Activated B cell treated with CpG ODN at 0.5 μM for 24 hours (primary cell): ENCODE data around the gene HERC5. TPM values are rescaled to one million over a fixed set of nuclear protein-coding genes. Genes with fewer than 3 reads are reported as not detected.

Source experiments
- ATAC-seq: fragments of 200-7000 bp; cut with Tn5 transposase; one replicate; pipeline ENCODE4 v1.10.0; 2021; ENCODE audit warnings: low read depth, mild to moderate bottlenecking, moderate library complexity
- CTCF ChIA-PET: fragments of 350-600 bp; sonication (Branson Sonifier 250); formaldehyde crosslinking; loops from one replicate; lab custom pipeline; 2021; ENCODE audit warnings: antibody characterized with exemption; lab: Charles Lee
- POLR2A ChIA-PET: fragments of 350-600 bp; sonication (Branson Sonifier 250); formaldehyde crosslinking; loops from one replicate; lab custom pipeline; 2021; ENCODE audit warnings: antibody characterized with exemption; lab: Charles Lee
- DNase-seq: peaks from one replicate; pipeline ENCODE4 v3.0.0; 2022
- H3K27ac Mint-ChIP-seq: one replicate; pipeline ENCODE4 v1.8.0; 2020; ENCODE audit warnings: mixed read lengths
- H3K27me3 Mint-ChIP-seq: one replicate; pipeline ENCODE4 v1.8.0; 2021; ENCODE audit warnings: mixed read lengths
- H3K36me3 Mint-ChIP-seq: one replicate; pipeline ENCODE4 v1.8.0; 2021; ENCODE audit warnings: low read depth, mixed read lengths
- H3K4me1 Mint-ChIP-seq: one replicate; pipeline ENCODE4 v1.8.0; 2021; ENCODE audit warnings: mixed read lengths
- H3K4me3 Mint-ChIP-seq: one replicate; pipeline ENCODE4 v1.8.0; 2020; ENCODE audit warnings: mild to moderate bottlenecking, mixed read lengths
- H3K9me3 Mint-ChIP-seq: one replicate; pipeline ENCODE4 v1.8.0; 2020; ENCODE audit warnings: mixed read lengths
- CTCF ChIP-seq: fragments of 200-600 bp; IDR thresholded peaks from one replicate; pipeline ENCODE4 v1.8.0; 2022; ENCODE audit warnings: antibody characterized with exemption, mild to moderate bottlenecking
- intact Hi-C: fragments of 100-400 bp; cut with micrococcal nuclease; formaldehyde crosslinking; loops from one replicate; pipeline ENCODE4 v1.15.1; 2024
- total RNA-seq: library from RNA; stranded (reverse); gene quantifications from 2 replicates; pipeline ENCODE4 v1.2.3, GENCODE V29; 2022

Gene HERC5
- total RNA-seq, 1 donor from 2014 or later, result 4.8 TPM

- intact Hi-C loops, result no loop called here
- no peaks in the 10 kb centered on the region for H3K9me3 Mint-ChIP-seq
- CTCF ChIA-PET, result interaction anchor here (1.3 to 2.7 kb wide), 3 partner anchors 132 to 170 kb away, joined by 3 to 9 read pairs (median 3); partner anchors contain the start of gene NAP1L5
- POLR2A ChIA-PET, result no interaction called here
- H3K27me3 Mint-ChIP-seq, result no peaks in the 10 kb centered on the region
- no peak for TF ChIP-seq CTCF
- peaks cover 1% of the 10 kb centered on the region for H3K36me3 Mint-ChIP-seq
- DNase-seq (no peak), ATAC-seq (no peak)
- H3K4me1 Mint-ChIP-seq, result peaks cover 8% of the 10 kb centered on the region
- H3K27ac Mint-ChIP-seq, result no peak overlapping the region
- H3K4me3 Mint-ChIP-seq, result no peak overlapping the region
Measured at GRCh38 chr4:88527787-88528186, 70.9 kb downstream of the HERC5 start.

DNA sequence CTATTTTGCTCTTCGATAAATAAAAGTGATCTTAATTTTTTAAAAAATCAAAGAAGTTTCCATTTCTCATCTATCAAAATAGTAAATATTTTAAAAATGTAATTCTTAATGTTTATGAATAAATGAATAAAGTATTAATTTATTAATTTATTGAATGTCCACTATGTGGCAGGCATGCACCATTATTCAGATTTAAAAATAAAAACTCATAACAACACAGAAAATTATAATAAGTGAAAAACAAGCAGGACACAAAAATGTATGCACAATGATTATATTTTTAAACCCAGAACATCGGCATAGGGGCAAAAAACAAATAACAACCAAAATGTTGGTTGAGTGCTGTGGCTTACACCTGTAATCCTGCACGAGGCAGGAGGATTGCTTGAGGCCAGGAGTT, 71.9 kb downstream of the HERC5 start:
- CTCF ChIA-PET, result interaction anchor here (1.5 to 2.7 kb wide), 2 partner anchors 131 to 144 kb away, joined by 3 to 9 read pairs; no protein-coding TSS in a partner anchor
- TF ChIP-seq CTCF, result no peak
- H3K4me1 Mint-ChIP-seq, result peaks cover 5% of the 10 kb centered on the region
- POLR2A ChIA-PET, result no interaction called here
- intact Hi-C loops, result no loop called here
- DNase-seq (no peak), ATAC-seq (no peak)
- no peaks in the 10 kb centered on the region for H3K36me3 Mint-ChIP-seq
- no peak overlapping the region for H3K4me3 Mint-ChIP-seq
- no peaks in the 10 kb centered on the region for H3K27me3 Mint-ChIP-seq
- H3K9me3 Mint-ChIP-seq, result no peaks in the 10 kb centered on the region
- no peak overlapping the region for H3K27ac Mint-ChIP-seq

DNA sequence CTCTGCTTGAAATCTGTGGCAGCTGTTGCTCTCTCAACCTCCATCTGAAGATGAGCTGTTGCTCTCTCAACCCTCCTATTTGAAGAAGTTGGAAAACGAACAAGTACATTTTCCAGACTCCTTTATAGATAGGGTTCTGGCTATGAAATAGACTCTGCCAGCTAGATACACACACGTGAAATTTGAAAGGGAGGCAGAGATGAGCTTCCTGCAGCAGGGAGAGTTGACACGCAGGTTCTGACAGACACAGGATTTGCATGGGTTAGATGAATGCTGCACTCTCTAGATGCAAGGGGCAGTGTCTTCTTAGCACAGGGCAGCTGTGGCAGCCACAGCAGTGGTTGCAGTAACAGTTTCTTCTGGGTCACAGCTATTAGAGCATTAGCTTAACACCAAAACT, 74.6 kb downstream of the HERC5 start:
- DNase-seq (no peak), ATAC-seq (no peak)
- ChIA-PET POLR2A (no interaction called here), CTCF (interaction anchor here (3.6 kb wide), 1 partner anchor 9 kb away, joined by 16 read pairs; no protein-coding TSS in a partner anchor)
- no peaks in the 10 kb centered on the region for H3K4me1 Mint-ChIP-seq
- H3K27ac Mint-ChIP-seq, result no peak overlapping the region
- TF ChIP-seq CTCF, result no peak
- intact Hi-C loops, result no loop called here
- no peaks in the 10 kb centered on the region for H3K27me3 Mint-ChIP-seq
- no peaks in the 10 kb centered on the region for H3K9me3 Mint-ChIP-seq
- no peaks in the 10 kb centered on the region for H3K36me3 Mint-ChIP-seq
- no peak overlapping the region for H3K4me3 Mint-ChIP-seq

DNA sequence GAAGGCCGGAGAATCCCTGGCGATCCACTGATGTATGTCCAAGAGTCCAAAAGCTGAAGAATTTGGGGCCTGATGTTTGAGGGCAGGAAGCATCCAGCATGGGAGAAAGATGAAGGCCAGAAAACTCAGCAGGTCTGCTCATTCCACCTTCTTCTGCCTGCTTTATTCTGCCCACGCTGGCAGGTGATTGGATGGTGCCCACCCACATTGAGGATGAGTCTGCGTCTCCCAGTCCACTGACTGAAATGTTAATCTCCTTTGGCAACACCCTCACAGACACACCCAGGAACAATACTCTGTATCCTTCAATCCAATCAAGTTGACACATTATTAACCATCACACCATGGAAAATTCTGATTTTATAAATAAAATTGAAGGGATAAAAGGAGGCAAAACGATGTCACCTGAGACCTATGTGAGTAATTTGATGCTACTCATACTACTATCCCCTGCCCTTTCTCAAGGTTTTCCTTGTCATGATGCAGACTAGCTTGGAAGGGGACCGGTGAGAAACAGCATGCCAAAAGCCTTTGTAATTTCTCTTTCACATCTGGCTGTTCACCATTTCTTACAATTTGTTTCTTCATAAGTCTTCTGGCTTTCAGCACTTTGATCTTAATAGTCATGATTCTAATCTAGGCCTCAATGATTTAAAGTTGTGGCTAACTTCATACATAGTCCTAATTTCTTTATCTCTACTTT, 76.3 kb downstream of the HERC5 start:
- Mint-ChIP-seq H3K4me3 (no peak overlapping the region), H3K9me3 (no peaks in the 10 kb centered on the region), H3K4me1 (no peaks in the 10 kb centered on the region), H3K36me3 (no peaks in the 10 kb centered on the region), H3K27me3 (no peaks in the 10 kb centered on the region), H3K27ac (no peak overlapping the region)
- POLR2A ChIA-PET, result no interaction called here
- ATAC-seq (no peak), DNase-seq (no peak)
- no peak for TF ChIP-seq CTCF
- CTCF ChIA-PET, result no interaction called here
- intact Hi-C loops, result no loop called here

- H3K27me3 Mint-ChIP-seq, result no peaks in the 10 kb centered on the region
- no peak for DNase-seq
- no peak overlapping the region for H3K4me3 Mint-ChIP-seq
- CTCF ChIA-PET, result interaction anchor here (1.1 kb wide), 1 partner anchor 490 kb away, joined by 3 read pairs; no protein-coding TSS in a partner anchor
- H3K4me1 Mint-ChIP-seq, result no peaks in the 10 kb centered on the region
- no peaks in the 10 kb centered on the region for H3K9me3 Mint-ChIP-seq
- H3K36me3 Mint-ChIP-seq, result no peaks in the 10 kb centered on the region
- H3K27ac Mint-ChIP-seq, result no peak overlapping the region
- ATAC-seq, result no peak
- TF ChIP-seq CTCF, result no peak
- POLR2A ChIA-PET, result no interaction called here
- intact Hi-C loops, result no loop called here
Measured at GRCh38 chr4:88533937-88534750, 77.2 kb downstream of the HERC5 start.
